Measurements from ENCODE around the gene SCYGR5.
"Not testable (repeated sequence)": the region's sequence is repeated elsewhere in the genome, so short reads cannot be mapped to it uniquely, and the experiment has no call there.

The SCYGR5 gene

GRCh38 chr2:227666631-227667170 lies at the start of gene SCYGR5:
Gene SCYGR5 (plus strand): TSS chr2:227666804. CDS start chr2:227666804, 0 bp downstream.
- not testable (repeated sequence) for DNase-seq (ENCODE audit: low read depth)

GRCh38 chr2:227617316-227618230 lies 49.0 kb upstream of the SCYGR5 start, which contains the start of gene SCYGR4:
Gene SCYGR4 (plus strand): TSS chr2:227617498. CDS start chr2:227617498, 0 bp downstream.
- DNase-seq (ENCODE audit: low read depth) = no peak

GRCh38 chr2:227623226-227623625 lies 43.4 kb upstream of the SCYGR5 start:
- no peak for DNase-seq (ENCODE audit: low read depth)

GRCh38 chr2:227625420-227625819 lies 41.2 kb upstream of the SCYGR5 start:
- no peak for DNase-seq (ENCODE audit: low read depth)

- no peak for DNase-seq (ENCODE audit: low read depth)
Observed at GRCh38 chr2:227626580-227627151, 39.9 kb upstream of the SCYGR5 start.

GRCh38 chr2:227627769-227628168 lies 38.8 kb upstream of the SCYGR5 start:
- no peak for DNase-seq (ENCODE audit: low read depth)

- DNase-seq (ENCODE audit: low read depth) = no peak
Observed at GRCh38 chr2:227629435-227629834, 37.2 kb upstream of the SCYGR5 start.

- DNase-seq (ENCODE audit: low read depth) = no peak
Observed at GRCh38 chr2:227630322-227630721, 36.3 kb upstream of the SCYGR5 start.

- no peak for DNase-seq (ENCODE audit: low read depth)
Observed at GRCh38 chr2:227632827-227633226, 33.8 kb upstream of the SCYGR5 start.

GRCh38 chr2:227634201-227634600 lies 32.4 kb upstream of the SCYGR5 start:
- no peak for DNase-seq (ENCODE audit: low read depth)

- no peak for DNase-seq (ENCODE audit: low read depth)
Observed at GRCh38 chr2:227642656-227643055, 23.9 kb upstream of the SCYGR5 start.

- DNase-seq (ENCODE audit: low read depth) = no peak
Observed at GRCh38 chr2:227643990-227644551, 22.5 kb upstream of the SCYGR5 start.

- no peak for DNase-seq (ENCODE audit: low read depth)
Observed at GRCh38 chr2:227653419-227653818, 13.2 kb upstream of the SCYGR5 start.

- no peak for DNase-seq (ENCODE audit: low read depth)
Observed at GRCh38 chr2:227654426-227654825, 12.2 kb upstream of the SCYGR5 start.

- DNase-seq (ENCODE audit: low read depth) = no peak
Observed at GRCh38 chr2:227655454-227655853, 11.2 kb upstream of the SCYGR5 start.

- DNase-seq (ENCODE audit: low read depth) = no peak
Observed at GRCh38 chr2:227657199-227657845, 9.3 kb upstream of the SCYGR5 start.

GRCh38 chr2:227661025-227661649 lies 5.5 kb upstream of the SCYGR5 start:
- no peak for DNase-seq (ENCODE audit: low read depth)

- no peak for DNase-seq (ENCODE audit: low read depth)
Observed at GRCh38 chr2:227661827-227662226, 4.8 kb upstream of the SCYGR5 start.

- no peak for DNase-seq (ENCODE audit: low read depth)
Observed at GRCh38 chr2:227665189-227665940, 1.2 kb upstream of the SCYGR5 start.

- no peak for DNase-seq (ENCODE audit: low read depth)
Observed at GRCh38 chr2:227671170-227671905, 4.7 kb downstream of the SCYGR5 start.

All from stimulated activated CD8-positive, alpha-beta memory T cell treated with anti-CD3 and anti-CD28 coated beads, Interleukin-7, amount 100 ng/mL, for 24 hours (primary cell).